ENCODE results near the gene SSTR3. TPM values are rescaled to one million over a fixed set of nuclear protein-coding genes. Genes with fewer than 3 reads are reported as not detected.

SSTR3 gene
- total RNA-seq, 1 experiment from 2014 or later, result not detected

DNA sequence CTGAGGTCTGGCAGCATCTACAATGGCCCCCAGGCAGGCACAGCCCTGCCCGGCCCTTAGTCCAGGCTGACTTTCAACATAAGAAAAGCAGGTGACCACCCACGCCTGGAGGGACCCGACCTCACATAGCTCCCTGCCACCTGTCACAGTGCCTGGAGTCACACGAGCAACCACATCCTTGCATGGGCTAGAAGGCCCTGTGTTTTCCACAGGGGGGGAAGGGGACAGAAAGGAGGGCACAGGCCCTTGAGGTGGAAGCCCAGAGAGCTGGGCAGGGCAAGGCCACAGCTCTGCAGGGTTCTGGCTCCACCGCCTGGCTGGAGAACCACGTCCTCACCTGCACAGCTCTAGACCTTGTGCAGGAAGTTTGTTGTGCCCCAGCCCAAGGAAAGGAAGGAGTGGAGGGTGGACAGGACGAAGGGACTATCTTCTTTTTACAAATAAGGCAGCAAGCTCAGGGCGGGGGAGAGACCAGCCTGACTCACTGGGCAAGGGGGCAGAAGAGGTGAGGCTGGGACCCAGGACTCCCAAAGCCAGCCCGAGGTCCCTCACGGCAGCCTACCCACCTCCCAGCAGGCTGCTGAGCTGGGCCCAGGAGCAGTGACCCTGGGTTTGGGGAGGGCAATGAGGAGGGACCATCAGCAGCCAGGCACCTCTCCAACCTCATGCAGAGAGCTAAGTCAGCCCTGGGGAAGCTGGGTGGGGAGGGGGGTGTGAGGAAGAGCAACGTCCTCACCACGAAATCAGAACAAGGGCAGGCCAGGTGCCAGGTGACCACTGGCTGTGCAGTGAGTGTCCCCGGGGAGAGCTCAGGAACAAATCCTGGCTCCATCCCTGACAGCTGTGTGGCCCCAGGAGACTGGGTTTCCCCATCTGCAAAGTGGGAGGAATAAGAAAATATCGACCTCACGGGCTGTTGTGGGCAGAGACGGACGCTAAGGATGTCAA, 28.6 kb downstream of the SSTR3 start:
- intact Hi-C loops (cut with micrococcal nuclease; ENCODE audit: unreplicated experiment), result no loop called here
- POLR2A ChIA-PET (ENCODE audit: low non-redundant PET), result no interaction called here
- TF ChIP-seq, protein P1, sequence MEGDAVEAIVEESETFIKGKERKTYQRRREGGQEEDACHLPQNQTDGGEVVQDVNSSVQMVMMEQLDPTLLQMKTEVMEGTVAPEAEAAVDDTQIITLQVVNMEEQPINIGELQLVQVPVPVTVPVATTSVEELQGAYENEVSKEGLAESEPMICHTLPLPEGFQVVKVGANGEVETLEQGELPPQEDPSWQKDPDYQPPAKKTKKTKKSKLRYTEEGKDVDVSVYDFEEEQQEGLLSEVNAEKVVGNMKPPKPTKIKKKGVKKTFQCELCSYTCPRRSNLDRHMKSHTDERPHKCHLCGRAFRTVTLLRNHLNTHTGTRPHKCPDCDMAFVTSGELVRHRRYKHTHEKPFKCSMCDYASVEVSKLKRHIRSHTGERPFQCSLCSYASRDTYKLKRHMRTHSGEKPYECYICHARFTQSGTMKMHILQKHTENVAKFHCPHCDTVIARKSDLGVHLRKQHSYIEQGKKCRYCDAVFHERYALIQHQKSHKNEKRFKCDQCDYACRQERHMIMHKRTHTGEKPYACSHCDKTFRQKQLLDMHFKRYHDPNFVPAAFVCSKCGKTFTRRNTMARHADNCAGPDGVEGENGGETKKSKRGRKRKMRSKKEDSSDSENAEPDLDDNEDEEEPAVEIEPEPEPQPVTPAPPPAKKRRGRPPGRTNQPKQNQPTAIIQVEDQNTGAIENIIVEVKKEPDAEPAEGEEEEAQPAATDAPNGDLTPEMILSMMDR (conservative IDR thresholded peaks at IDR 0.05; ENCODE audit: low read depth, low read length), result no peak
- TF ChIP-seq EZH2 (IDR thresholded peaks at IDR 0.05; ENCODE audit: borderline replicate concordance, low read depth, low read length, poor library complexity, severe bottlenecking), result no peak
- Histone ChIP-seq H3K9me3 (ENCODE audit: low read depth, low read length, poor library complexity, severe bottlenecking) (no peaks in the 10 kb centered on the region), H3K27ac (ENCODE audit: low read depth, low read length, poor library complexity, severe bottlenecking) (no peak overlapping the region), H3K4me1 (ENCODE audit: insufficient read depth, low read length, poor library complexity, severe bottlenecking) (peaks cover 23% of the 10 kb centered on the region), H3K36me3 (ENCODE audit: insufficient read depth, low read length, poor library complexity, severe bottlenecking) (no peaks in the 10 kb centered on the region), H3K27me3 (replicated peaks; ENCODE audit: insufficient read depth, low read depth, low read length, poor library complexity) (no peaks in the 10 kb centered on the region), H3K4me3 (ENCODE audit: low read depth, low read length, poor library complexity, severe bottlenecking) (no peak overlapping the region)
- DNase-seq (ENCODE audit: low spot score), result no peak
- no TSS peak for BruUV-seq (replicated peaks)
- CTCF ChIA-PET, result no interaction called here

DNA sequence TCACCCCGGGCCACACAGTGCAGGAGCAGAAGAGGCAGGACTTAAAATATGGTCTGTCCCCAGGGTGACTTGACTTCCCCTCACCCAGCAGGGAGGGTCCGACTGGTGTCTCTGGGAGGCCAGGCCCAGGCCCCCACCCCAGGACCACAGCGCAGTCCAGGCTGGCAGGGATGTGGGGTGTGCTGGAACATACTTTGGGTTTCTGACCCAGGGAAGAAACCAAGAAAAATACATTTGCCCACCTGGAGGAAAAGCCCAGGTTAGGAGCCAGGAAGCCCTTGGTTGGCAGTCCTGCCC, 29.4 kb downstream of the SSTR3 start:
- POLR2A ChIA-PET (ENCODE audit: low non-redundant PET), result no interaction called here
- BruUV-seq (replicated peaks), result no TSS peak
- intact Hi-C loops (cut with micrococcal nuclease; ENCODE audit: unreplicated experiment), result no loop called here
- H3K4me1 ChIP-seq (ENCODE audit: insufficient read depth, low read length, poor library complexity, severe bottlenecking), result peaks cover 15% of the 10 kb centered on the region
- H3K9me3 ChIP-seq (ENCODE audit: low read depth, low read length, poor library complexity, severe bottlenecking), result no peaks in the 10 kb centered on the region
- no peak for DNase-seq (ENCODE audit: low spot score)
- H3K27me3 ChIP-seq (replicated peaks; ENCODE audit: insufficient read depth, low read depth, low read length, poor library complexity), result no peaks in the 10 kb centered on the region
- no peaks in the 10 kb centered on the region for H3K36me3 ChIP-seq (ENCODE audit: insufficient read depth, low read length, poor library complexity, severe bottlenecking)
- no peak overlapping the region for H3K4me3 ChIP-seq (ENCODE audit: low read depth, low read length, poor library complexity, severe bottlenecking)
- no peak overlapping the region for H3K27ac ChIP-seq (ENCODE audit: low read depth, low read length, poor library complexity, severe bottlenecking)
- TF ChIP-seq, protein P1 (conservative IDR thresholded peaks at IDR 0.05; ENCODE audit: low read depth, low read length), result no peak
- TF ChIP-seq EZH2 (IDR thresholded peaks at IDR 0.05; ENCODE audit: borderline replicate concordance, low read depth, low read length, poor library complexity, severe bottlenecking), result no peak
- CTCF ChIA-PET, result no interaction called here

DNA sequence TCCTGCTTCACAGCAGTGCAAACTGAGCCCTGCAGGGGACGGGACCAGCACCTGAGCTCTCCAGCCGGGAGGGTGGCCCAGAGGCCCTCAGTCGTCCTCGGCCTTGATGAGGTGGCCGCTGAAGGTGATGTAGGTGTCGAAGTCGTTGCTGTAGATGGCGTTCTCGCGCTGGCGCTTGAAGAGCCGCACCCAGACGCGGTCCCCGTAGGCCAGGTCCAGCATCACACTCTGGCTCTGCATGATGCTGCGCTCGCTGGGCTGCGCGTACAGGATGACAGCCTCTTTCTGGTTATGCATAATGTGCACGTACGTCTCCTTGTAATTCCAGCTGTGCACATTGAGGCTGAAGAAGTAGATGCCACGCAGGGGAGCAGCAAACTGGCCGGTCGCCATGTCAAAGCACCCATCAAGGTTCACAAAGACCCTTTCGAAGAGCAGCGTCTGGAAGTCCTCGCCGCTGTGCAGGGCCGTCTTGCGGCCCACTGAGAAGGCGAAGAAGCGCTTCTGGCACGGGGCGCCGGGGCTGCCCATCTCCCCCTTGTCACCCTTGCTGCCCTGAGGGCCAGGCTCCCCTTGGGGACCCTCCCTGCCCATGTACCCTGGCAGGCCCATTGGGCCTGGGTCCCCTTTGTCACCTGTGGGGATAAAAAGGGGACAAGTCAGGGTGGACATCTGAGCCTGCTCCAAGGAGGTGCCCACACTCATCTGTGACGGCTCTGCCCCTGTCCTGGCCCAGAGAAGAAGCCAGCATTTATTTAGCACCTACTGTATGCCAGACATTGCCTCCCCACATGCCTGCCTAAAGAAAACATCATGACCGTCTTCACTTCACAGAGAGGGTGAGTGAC, 30.0 kb downstream of the SSTR3 start:
- Histone ChIP-seq H3K9me3 (ENCODE audit: low read depth, low read length, poor library complexity, severe bottlenecking) (no peaks in the 10 kb centered on the region), H3K36me3 (ENCODE audit: insufficient read depth, low read length, poor library complexity, severe bottlenecking) (no peaks in the 10 kb centered on the region), H3K4me1 (ENCODE audit: insufficient read depth, low read length, poor library complexity, severe bottlenecking) (peaks cover 9% of the 10 kb centered on the region), H3K27ac (ENCODE audit: low read depth, low read length, poor library complexity, severe bottlenecking) (no peak overlapping the region), H3K4me3 (ENCODE audit: low read depth, low read length, poor library complexity, severe bottlenecking) (no peak overlapping the region), H3K27me3 (replicated peaks; ENCODE audit: insufficient read depth, low read depth, low read length, poor library complexity) (no peaks in the 10 kb centered on the region)
- ChIA-PET CTCF (no interaction called here), POLR2A (ENCODE audit: low non-redundant PET) (no interaction called here)
- no TSS peak for BruUV-seq (replicated peaks)
- DNase-seq (ENCODE audit: low spot score), result no peak
- TF ChIP-seq, protein P1 (conservative IDR thresholded peaks at IDR 0.05; ENCODE audit: low read depth, low read length), result no peak
- no peak for TF ChIP-seq EZH2 (IDR thresholded peaks at IDR 0.05; ENCODE audit: borderline replicate concordance, low read depth, low read length, poor library complexity, severe bottlenecking)
- intact Hi-C loops (cut with micrococcal nuclease; ENCODE audit: unreplicated experiment), result no loop called here
